GDM1 (cell line): Measurements from ENCODE around the gene HABP4.
"Not testable (repeated sequence)": the region's sequence is repeated elsewhere in the genome, so short reads cannot be mapped to it uniquely, and the experiment has no call there.

ENCODE experiments used
- DNase-seq: peaks from one replicate; lab custom pipeline; 2025; lab: John Stamatoyannopoulos, UW

HABP4 gene

GRCh38 chr9:96499257-96499656 lies 49.3 kb downstream of the HABP4 start:
- no peak for DNase-seq

- DNase-seq, result no peak
These were observed 51.0 kb downstream of the HABP4 start for GRCh38 chr9:96500696-96501632.

GRCh38 chr9:96501633-96502538 lies 51.9 kb downstream of the HABP4 start:
- DNase-seq, result no peak

DNA sequence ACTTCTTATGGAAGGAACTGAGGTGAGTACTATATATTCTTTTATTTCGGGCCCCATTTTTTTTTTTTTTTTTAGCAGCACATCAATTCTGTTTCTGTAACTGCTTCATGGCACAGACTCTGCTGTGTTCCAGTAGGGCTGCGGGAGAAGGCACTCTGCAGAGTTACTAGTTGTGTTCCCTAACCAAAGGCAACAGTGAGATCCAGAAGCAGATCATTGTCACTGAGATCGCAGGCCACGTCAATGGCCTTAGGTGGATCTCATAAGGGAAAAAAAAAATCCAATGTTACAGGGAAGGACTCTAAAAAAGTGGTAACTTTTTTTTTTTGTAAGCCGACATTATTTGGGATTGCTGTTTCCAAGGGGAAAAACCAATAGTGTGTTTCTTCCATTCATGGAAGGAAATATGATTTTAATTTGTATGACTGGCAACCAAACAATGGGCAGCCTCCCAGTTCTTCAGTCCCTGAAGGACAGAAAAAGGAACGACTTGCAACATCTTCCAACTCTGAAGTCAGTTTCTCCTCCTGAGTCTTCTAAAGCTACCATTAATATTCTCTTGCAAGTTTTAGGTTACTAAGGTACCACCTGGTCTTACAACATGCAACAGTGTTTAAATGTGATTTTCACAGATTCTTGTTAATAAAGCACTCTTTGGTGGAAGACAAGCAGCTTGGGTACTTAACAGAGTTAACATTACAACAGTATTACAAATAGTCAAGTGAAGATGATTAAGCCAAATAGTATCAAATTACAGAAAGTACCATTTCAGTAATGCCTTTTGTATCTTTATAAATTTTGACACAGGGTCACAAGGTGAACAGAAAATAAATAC lies 52.8 kb downstream of the HABP4 start:
- DNase-seq, result no peak

- not testable (repeated sequence) for DNase-seq
These were observed 53.4 kb downstream of the HABP4 start for GRCh38 chr9:96503374-96503748.

- DNase-seq, result no peak
These were observed 53.9 kb downstream of the HABP4 start for GRCh38 chr9:96503918-96504317.

GRCh38 chr9:96505316-96505991 lies 55.5 kb downstream of the HABP4 start:
- no peak for DNase-seq

DNA sequence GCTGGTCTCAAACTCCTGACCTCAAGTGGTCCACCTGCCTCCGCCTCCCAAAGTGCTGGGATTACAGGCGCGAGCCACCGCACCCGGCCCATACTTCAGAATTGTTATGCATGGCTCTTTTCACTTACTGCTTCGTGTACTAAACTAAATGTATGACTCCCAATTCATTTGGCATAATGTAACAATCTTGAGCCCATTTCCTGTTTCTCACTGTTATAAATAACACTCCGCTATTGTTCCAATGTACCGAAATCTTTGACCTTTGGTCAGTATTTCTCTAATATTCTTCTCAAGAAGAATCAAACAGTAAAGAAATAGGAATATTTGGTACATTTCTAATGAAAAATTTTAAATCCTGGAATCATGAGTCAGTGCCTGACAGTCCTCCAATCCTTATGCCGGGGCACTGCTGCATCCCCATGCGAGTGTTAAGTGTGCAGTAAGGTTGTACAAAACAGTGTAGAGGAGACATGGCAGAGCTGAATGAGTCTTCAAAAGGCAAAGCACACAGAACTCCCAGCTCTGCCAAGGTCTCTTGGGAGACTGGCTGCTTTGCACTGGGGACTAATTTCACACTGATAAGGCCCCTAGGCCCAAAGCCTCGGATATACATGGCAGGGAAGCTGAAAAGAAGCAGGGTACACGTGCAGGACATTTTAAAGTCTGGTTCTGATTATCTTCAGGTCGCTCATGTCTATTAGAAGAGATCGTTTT lies 58.4 kb downstream of the HABP4 start:
- no peak for DNase-seq

- no peak for DNase-seq
These were observed 59.1 kb downstream of the HABP4 start for GRCh38 chr9:96509026-96509425.

- no peak for DNase-seq
These were observed 59.9 kb downstream of the HABP4 start for GRCh38 chr9:96509848-96510247.

- DNase-seq, result no peak
These were observed 60.3 kb downstream of the HABP4 start for GRCh38 chr9:96510258-96510657.

DNA sequence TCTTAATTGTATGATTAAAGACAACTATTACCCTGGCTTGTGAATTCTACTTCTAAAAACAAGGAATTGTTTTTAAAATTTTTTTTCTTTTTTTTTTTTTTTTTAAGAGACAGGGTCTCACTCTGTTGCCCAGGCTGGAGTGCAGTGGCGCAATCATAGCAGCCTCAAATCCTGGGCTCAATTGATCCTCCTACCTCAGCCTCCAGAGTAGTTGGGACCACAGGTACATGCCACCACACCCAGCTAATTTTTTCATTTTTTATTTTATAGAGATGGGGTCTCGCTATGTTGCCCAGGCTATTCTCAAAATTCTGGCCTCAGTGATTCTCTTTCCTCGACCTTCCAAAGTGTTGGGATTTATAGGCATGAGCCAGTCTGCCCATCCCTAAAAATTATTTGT lies 62.3 kb downstream of the HABP4 start:
- DNase-seq, result no peak

GRCh38 chr9:96513622-96514021 lies 63.7 kb downstream of the HABP4 start:
- DNase-seq, result no peak

DNA sequence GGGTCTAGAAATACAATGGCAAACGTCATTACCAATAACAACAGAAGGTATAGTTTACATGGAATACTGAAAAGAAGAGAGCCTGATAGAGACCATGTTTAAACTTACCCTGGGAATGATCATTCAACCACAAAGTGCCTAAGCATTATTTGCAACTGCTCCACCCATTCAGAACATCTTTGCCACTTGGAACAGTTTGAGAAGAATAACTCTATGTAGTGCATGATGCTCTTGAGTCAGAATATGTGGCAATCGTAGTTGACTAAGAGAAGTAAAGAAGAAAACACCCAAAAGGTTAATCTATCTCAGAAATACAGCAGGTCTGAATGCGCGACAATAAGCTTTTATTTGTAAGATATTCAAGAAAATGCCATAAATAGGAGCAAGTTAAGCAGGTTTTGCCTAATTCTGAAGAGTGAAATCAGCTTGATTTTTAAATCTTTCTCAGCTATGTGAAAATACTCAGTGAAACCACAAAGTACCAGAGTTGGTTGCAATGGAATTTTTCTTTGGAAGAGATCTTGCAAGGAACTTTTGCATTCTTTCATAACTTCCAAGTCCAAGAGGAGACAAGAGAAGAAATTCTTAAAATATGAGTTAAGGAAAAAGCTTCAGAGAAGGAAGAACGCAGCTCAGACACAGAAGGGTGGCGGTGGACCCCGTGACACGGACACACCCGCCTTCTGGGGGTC lies 64.3 kb downstream of the HABP4 start:
- DNase-seq, result no peak

- no peak for DNase-seq
These were observed 64.8 kb downstream of the HABP4 start for GRCh38 chr9:96514800-96515158.

GRCh38 chr9:96515621-96516470 lies 65.9 kb downstream of the HABP4 start:
- no peak for DNase-seq

DNA sequence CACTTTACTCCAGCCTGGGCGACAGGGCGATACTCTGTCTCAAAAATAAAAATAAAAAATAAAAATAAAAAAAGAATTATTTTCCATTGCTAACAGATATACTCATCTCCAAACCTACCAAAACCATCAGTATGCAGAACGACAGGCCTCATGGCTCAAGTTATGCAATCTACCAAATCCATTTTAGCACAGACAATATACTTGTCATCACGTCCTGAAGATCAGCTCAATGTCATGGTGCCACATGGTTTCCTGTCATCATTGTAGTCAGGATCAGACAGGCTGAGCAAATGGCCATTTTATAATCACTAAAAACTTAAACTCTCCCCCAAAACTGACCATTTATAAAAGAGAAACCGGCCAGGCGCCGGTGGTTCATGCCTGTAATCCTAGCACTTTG lies 69.1 kb downstream of the HABP4 start:
- DNase-seq, result no peak

DNA sequence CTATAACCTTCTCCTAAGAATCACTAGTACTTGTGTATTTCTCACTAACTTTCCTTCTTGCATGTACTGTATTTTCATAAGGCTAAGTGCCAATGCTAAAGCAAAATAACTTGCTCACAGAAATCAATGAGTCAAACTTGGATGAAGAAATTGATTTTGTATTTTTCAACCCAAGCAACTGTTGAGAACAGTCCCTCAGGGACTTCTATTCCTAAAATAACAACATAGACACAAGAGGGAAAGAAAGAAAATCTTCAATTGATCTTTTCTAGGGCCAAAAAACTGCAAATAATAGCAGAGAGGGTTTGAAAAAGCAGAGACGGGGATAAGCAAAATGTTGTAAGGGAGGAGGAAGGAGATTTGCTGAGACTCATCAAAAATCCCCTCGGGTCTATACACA lies 69.8 kb downstream of the HABP4 start:
- DNase-seq, result no peak

DNA sequence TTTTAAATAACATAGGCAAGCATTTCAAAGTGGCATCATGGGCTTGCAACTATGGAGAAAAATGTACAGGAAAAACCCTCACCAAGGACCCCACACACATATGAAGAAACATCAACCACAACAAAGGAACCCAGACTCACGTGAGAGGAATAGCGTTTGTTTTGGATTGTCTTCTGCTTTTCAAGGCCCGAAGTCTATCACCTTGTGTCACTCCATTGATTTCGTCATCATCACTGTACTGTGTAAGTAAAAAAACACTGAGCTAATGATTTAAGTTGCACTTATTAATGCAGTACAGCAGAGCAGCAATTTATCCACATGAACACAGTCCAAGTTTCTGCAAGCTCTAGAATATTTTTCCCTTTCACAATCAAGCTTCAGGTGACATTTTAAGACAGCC lies 72.4 kb downstream of the HABP4 start:
- no peak for DNase-seq
